Astrocyte (in vitro differentiated cells and primary cell): ENCODE results near the gene HOXB6.

Experiments used
- EZH2 ChIP-seq: IDR thresholded peaks from 2 replicates; pipeline ENCODE4 v1.6.1; 2012; ENCODE audit warnings: mild to moderate bottlenecking, low read length, inconsistent platforms; ENCODE audit not compliant: insufficient read depth
- TF ChIP-seq, protein P1 (sequence below): IDR thresholded peaks from 2 replicates; pipeline ENCODE4 v1.5.1; 2011; ENCODE audit warnings: low read depth, mild to moderate bottlenecking, inconsistent platforms, low read length, moderate library complexity; ENCODE audit not compliant: insufficient read depth

DNA sequence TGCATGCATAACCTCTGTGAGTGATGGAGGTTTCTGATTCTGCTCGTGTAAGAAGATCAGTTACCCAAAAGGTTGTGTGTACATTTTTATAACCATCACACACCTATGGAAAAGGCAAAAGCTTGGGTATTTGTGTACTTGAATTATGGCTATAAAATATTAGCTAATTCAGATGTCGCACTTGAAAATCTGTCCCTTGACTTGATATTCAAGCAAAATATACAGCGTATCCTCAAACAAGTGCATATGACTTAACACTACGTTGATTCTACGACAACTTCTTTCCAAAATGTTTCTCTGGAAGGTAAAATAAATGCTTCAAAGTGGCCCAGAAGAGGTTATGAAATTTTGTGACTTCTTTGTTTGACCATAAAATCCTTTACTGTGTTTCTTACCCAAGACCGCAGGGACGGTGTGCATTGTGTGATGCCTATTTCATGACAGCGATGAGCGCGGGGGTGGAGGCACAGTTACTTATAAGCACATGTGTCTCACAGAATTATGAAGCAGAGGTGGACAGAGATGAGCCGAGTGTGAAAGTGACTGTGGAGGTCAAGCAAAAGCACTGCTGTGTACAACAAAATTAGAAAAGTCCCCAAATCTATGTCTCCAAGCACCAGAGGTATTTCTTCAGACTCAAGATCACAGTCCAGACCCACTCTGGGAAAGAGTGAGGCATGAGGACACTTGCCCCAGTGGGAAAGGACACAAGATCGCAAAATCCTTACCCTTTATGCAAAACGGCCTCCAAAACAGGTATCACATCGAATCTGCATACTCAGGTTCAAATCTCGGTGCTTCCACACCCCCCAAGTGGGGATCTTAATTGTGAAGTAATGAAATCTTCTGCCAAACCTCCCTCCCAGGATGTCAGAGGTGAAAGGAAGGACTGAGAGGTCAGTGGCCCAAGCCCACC is 25.5 kb upstream of the HOXB6 start:
- TF ChIP-seq EZH2 = peak; percentile 33
- TF ChIP-seq, protein P1, sequence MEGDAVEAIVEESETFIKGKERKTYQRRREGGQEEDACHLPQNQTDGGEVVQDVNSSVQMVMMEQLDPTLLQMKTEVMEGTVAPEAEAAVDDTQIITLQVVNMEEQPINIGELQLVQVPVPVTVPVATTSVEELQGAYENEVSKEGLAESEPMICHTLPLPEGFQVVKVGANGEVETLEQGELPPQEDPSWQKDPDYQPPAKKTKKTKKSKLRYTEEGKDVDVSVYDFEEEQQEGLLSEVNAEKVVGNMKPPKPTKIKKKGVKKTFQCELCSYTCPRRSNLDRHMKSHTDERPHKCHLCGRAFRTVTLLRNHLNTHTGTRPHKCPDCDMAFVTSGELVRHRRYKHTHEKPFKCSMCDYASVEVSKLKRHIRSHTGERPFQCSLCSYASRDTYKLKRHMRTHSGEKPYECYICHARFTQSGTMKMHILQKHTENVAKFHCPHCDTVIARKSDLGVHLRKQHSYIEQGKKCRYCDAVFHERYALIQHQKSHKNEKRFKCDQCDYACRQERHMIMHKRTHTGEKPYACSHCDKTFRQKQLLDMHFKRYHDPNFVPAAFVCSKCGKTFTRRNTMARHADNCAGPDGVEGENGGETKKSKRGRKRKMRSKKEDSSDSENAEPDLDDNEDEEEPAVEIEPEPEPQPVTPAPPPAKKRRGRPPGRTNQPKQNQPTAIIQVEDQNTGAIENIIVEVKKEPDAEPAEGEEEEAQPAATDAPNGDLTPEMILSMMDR = no peak
